Measurements from ENCODE around the gene APPBP2. TPM values are rescaled to one million over a fixed set of nuclear protein-coding genes. Genes with fewer than 3 reads are reported as not detected.

Gene APPBP2
- total RNA-seq, 4 donors from 2014 or later = 33.1 to 49.0 (median 45.4) TPM

DNA sequence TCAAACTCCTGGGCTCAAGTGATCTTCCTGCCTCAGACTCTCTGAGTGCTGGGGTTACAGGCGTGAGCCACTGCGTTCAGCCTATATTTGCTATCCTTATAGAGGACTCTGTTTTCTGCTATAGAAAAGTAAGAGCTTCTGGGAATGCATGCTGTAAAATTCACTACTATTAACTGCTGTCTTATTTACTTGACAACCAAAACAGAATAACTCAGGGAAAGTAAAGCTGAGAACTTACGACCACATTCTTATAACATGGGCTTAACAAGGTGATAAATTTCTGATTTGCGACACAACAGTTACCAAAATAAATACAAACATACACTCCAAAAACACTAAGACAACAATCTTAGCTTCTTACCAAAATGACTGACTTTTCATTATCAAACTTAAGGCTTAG lies 23.9 kb downstream of the APPBP2 start:
- DNase-seq = no peak
- intact Hi-C loops (cut with DNase I) = no loop called here
- 94 to 96% methylated on average over 4 of the region's 4 CpGs for WGBS, 2 donors

DNA sequence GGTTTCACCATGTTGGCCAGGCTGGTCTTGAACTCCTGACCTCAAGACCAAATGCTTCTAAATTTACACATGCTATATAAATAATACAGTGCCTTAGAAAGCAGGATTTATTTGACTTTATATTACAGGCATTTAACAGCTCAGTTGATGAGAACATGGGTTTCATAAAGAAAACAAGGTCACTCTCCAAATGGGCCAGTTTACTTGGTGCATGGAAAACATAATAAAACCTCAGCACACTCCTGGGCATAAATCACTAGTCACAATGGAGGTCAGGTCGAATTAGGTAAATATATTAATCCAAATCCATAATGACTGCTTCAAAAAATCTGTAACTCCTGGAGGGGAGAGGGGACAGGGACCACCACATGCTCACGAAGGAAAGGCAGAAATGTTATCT lies 24.5 kb downstream of the APPBP2 start:
- 80 to 88% methylated on average over 2 of the region's 2 CpGs for WGBS, 2 donors
- Histone ChIP-seq H3K36me3 (peaks cover 8 to 20% of the 10 kb centered on the region in 2 donors), H3K9me3 (no peaks in the 10 kb centered on the region), H3K27me3 (no peaks in the 10 kb centered on the region), H3K4me3 (replicated peaks in 1 of 3) (no peak overlapping the region), H3K27ac (no peak overlapping the region), H3K4me1 (peaks cover 0 to 5% of the 10 kb centered on the region in 2 donors)
- no peak for DNase-seq
- TF ChIP-seq POLR2A (IDR thresholded peaks at IDR 0.05) (no peak), CTCF (IDR thresholded peaks at IDR 0.05) (no peak)
- intact Hi-C loops (cut with DNase I) = no loop called here

More for the DNA sequence above, 23.9 kb downstream of the APPBP2 start:
- Histone ChIP-seq H3K9me3 (no peaks in the 10 kb centered on the region), H3K4me1 (peaks cover 0 to 11% of the 10 kb centered on the region in 2 donors), H3K4me3 (replicated peaks in 1 of 3) (no peak overlapping the region), H3K27me3 (no peaks in the 10 kb centered on the region), H3K36me3 (peaks cover 8 to 14% of the 10 kb centered on the region in 2 donors), H3K27ac (no peak overlapping the region)
- TF ChIP-seq POLR2A (IDR thresholded peaks at IDR 0.05) (no peak), CTCF (IDR thresholded peaks at IDR 0.05) (no peak)

- H3K9me3 ChIP-seq = no peaks in the 10 kb centered on the region
- no peak overlapping the region for H3K4me3 ChIP-seq (replicated peaks in 1 of 3)
- H3K36me3 ChIP-seq = peaks cover 25 to 28% of the 10 kb centered on the region in 2 donors
- no peaks in the 10 kb centered on the region for H3K4me1 ChIP-seq
- TF ChIP-seq CTCF (IDR thresholded peaks at IDR 0.05) (no peak), POLR2A (IDR thresholded peaks at IDR 0.05) (no peak)
- intact Hi-C loops (cut with DNase I) = no loop called here
- no peak overlapping the region for H3K27ac ChIP-seq
- no peak for DNase-seq
- no peaks in the 10 kb centered on the region for H3K27me3 ChIP-seq
Measured at GRCh38 chr17:60496041-60496440, 30.0 kb downstream of the APPBP2 start.

DNA sequence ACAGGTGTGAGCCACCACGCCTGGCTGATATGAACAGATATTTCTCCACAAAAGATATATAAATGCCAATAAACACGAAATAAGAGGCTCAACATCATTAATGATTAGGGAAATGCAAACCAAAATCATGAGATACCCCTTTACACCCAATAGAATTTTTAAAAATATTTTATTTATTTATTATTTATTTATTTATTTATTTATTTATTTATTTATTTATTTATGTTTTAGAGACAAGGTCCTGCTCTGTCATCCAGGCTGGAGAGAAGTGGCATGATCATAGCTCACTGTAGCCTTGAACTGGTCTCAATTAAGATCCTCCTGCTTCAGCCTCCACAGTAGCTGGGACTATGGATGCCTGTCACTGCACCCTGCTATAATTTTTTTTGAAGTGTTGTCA lies 30.8 kb downstream of the APPBP2 start:
- intact Hi-C loops (cut with DNase I) = no loop called here
- 96 to 99% methylated on average over 2 of the region's 2 CpGs for WGBS, 2 donors
- no peaks in the 10 kb centered on the region for H3K4me1 ChIP-seq
- peaks cover 29 to 34% of the 10 kb centered on the region in 2 donors for H3K36me3 ChIP-seq
- H3K4me3 ChIP-seq (replicated peaks in 1 of 3) = no peak overlapping the region
- no peaks in the 10 kb centered on the region for H3K27me3 ChIP-seq
- TF ChIP-seq POLR2A (IDR thresholded peaks at IDR 0.05) (no peak), CTCF (IDR thresholded peaks at IDR 0.05) (no peak)
- H3K9me3 ChIP-seq = no peaks in the 10 kb centered on the region
- DNase-seq = no peak
- H3K27ac ChIP-seq = no peak overlapping the region

DNA sequence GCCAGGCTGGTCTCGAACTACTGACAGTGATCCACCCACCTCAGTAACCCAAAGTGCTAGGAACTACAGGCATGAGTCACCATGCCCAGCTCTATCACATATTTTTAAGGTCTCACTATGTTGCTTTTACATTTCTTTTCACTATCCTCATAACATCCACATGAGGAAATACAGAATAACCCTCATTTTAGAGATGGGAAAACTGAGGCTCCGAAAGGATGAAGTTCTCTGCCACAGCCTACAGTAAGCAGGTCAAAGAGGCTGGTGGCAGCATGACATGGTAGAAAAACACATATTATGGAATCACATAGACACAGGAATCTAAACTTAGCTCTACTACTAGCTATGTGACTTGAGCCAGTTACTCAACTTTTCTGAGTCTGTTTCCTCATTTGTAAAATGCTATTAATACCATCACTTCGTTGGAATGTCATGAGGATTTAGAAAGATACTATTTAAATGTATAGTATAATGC lies 32.2 kb downstream of the APPBP2 start:
- no peak for TF ChIP-seq CTCF (IDR thresholded peaks at IDR 0.05)
- no peak for TF ChIP-seq POLR2A (IDR thresholded peaks at IDR 0.05)
- intact Hi-C loops (cut with DNase I) = no loop called here
- Histone ChIP-seq H3K9me3 (no peaks in the 10 kb centered on the region), H3K36me3 (peaks cover 22 to 25% of the 10 kb centered on the region in 2 donors), H3K27me3 (no peaks in the 10 kb centered on the region), H3K27ac (no peak overlapping the region), H3K4me3 (replicated peaks in 1 of 3) (no peak overlapping the region), H3K4me1 (no peaks in the 10 kb centered on the region)
- DNase-seq = no peak
- 96% methylated on average over 3 of the region's 3 CpGs for WGBS, 2 donors

All from thyroid gland (tissue), 4 donors.